Fibroblast of mammary gland (primary cell): Measurements from ENCODE around the gene UQCRH.
A peak's percentile ranks its signal among the peaks of the same experiment; 100 is the strongest.

Source experiments
- DNase-seq: peaks from one replicate; pipeline ENCODE4 v3.0.0-alpha.2; 2010; ENCODE audit warnings: low read depth
- H3K4me3 ChIP-seq: 2 replicates; pipeline ENCODE4 v1.5.1; 2011; ENCODE audit warnings: low read depth, mild to moderate bottlenecking, low read length, moderate library complexity; ENCODE audit not compliant: control insufficient read depth
- CTCF ChIP-seq: conservative IDR thresholded peaks from 2 replicates; pipeline ENCODE4 v1.5.1; 2011; ENCODE audit warnings: low read depth, low read length, inconsistent platforms; ENCODE audit not compliant: control insufficient read depth, insufficient read depth

UQCRH gene

GRCh38 chr1:46284058-46284457, 19.4 kb upstream of the UQCRH start:
- TF ChIP-seq CTCF, result no peak
- no peak for DNase-seq

GRCh38 chr1:46284597-46285564, 18.6 kb upstream of the UQCRH start:
- DNase-seq, result peak; percentile 68
- TF ChIP-seq CTCF, result no peak
- H3K4me3 ChIP-seq, result no peak overlapping the region

More at GRCh38 chr1:46284058-46284457, 19.4 kb upstream of the UQCRH start:
- H3K4me3 ChIP-seq, result no peak overlapping the region

- no peak for TF ChIP-seq CTCF
- H3K4me3 ChIP-seq, result no peak overlapping the region
- DNase-seq, result no peak
Measured at GRCh38 chr1:46285730-46286477, 17.6 kb upstream of the UQCRH start.

GRCh38 chr1:46288485-46289133, 14.9 kb upstream of the UQCRH start:
- H3K4me3 ChIP-seq, result no peak overlapping the region
- peak; percentile 28 for DNase-seq
- TF ChIP-seq CTCF, result no peak

GRCh38 chr1:46289134-46289494, 14.4 kb upstream of the UQCRH start:
- no peak for TF ChIP-seq CTCF
- no peak for DNase-seq

GRCh38 chr1:46289976-46290375, 13.5 kb upstream of the UQCRH start:
- no peak overlapping the region for H3K4me3 ChIP-seq
- no peak for TF ChIP-seq CTCF
- DNase-seq, result peak; percentile 23

More at GRCh38 chr1:46289134-46289494, 14.4 kb upstream of the UQCRH start:
- no peak overlapping the region for H3K4me3 ChIP-seq
